ENCODE data around the gene DHX30.
"Not testable (repeated sequence)": the region's sequence is repeated elsewhere in the genome, so short reads cannot be mapped to it uniquely, and the experiment has no call there.

Gene DHX30

DNA sequence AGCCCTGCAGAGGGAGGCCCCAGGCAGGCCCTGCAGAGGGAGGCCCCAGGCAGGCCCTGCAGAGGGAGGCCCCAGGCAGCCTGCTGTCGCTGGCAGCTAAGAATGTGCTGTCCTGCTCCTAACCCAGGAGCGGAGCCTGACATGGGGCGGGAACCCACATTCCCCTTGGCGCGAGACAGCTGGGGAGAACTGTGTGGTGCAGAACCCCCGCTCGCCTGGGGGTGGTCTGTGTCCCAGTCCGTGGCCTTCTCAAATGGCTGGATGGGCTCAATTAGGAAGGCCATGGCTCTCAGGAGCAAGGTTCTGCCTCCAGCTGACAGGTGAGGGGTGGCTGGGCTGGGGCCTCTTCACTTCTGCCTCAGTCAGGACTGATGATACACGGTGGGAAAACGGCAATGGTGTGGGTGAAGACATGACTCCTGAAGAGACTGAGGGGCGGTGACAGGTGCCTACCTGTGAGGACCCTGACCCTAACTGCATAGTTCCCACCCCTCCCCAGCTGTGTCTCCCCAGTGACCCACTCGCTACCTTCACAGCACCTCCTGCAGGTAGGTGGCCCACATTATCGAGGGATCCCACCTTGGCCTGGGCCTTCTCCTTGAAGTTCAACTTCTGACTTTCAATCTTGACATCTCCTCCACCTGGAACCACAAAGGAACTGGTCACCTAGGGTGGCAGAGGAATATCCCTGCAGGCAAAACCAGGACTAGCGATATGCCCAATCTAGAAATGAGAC lies 52.0 kb downstream of the DHX30 start:
- no peak for DNase-seq

DNA sequence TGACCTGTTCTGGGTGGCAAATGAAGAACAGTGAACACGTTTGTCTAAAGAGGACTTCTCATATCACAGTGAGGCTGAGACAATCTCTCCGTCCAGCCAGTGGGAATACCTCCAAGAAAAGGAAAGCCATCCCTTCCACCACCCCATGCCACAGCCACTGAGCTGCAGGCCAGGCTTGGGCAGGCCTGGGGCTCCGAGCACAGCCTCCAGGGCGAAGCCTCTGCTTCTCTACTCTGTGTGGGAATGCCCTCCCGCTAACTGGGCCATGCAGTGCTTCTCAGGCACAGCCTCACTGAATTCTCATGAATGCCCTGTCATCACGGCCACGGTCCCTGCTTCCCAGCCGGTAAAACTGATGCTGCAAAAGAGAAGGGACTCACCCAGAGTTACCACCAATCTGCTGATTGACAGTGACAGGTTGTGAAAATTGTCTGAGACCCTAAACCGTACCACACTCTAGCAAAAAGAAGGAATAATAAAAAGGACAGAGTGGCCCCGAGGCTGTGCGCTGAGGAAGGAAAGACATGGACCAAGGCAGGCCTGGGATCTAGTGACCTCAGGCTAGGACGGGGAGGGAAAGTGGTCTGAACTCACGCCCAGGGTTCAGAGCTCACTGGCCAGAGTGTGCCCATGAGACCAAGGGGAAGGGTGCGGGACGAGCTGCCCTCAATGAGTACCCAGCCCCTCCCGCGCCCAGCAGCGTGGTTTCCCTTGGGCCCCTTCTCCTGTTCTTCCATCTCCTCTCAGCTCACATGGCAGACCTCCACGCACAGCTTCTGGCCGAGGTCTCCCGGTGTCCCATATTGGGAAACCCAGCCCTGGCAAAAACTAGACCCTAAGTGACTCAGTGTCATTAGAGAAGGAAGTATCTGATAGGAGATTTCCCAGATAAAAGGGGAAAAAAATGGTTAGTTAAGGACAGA lies 52.8 kb downstream of the DHX30 start:
- DNase-seq = no peak

DNA sequence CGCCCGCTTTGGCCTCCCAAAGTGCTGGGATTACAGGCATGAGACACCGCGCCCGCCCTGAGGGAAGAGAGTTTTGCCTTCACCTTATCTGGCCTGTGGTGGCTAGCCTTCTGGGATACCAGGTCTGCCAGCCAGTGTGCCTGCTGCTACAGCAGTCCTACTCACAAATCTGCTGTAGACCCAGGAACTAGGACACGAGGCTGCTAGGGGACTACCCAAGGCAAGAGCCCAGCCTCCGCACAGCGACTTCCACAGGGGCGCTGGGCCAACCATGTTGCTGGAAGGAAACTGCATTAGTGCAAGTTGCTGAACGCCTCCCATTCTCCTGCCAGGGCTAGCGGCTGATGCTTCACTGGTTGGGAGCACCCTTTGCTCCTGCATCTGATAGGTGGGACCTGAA lies 53.7 kb downstream of the DHX30 start:
- DNase-seq = no peak

DNA sequence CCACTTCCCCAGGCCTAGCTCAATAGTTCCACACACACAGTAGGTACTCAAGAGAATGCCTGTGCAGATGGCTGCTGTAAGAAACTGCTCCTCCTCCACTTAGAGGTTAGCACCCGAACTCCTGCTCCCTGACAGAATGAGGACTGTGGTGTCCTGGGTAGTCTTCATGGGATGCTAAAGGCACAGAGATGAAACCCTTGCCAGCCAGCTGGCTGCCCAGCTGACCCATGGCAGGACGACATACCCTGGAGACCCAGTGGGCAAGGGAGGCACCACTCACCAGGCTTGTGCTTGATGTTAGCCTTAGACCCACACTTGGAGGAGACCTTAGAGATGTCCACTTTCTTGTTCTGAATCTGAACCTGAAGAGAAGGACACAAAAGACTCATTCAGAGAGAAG lies 54.2 kb downstream of the DHX30 start:
- no peak for DNase-seq

DNA sequence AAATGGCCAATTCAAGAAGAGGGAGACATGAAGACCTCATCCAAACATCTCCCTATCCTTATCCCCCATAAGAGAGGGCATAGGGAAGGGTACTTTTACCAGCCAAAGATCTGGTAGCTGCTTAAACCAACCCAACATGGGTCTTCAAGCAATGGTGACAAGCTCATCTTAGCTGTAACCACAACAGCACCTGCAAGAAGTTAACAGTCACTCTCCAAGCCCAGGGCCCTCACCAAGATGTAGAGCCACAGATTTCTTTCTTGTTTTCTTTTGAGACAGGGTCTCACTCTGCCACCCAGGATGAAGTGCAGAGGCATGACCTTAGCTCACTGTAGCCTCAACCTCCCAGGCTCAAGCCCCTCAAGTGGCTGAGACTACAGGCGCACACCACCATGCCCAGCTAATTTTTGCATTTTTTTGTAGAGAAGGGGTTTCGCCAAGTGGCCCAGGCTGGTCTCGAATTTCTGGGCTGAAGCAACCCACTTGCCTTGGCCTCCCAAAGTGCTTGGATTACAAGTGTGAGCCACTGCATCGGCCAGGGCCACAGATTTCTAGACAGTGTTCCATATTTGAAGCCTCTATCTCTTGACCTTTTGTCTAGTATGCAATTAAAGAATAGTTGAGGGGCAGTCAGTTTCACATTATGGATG lies 57.1 kb downstream of the DHX30 start:
- DNase-seq = no peak

DNA sequence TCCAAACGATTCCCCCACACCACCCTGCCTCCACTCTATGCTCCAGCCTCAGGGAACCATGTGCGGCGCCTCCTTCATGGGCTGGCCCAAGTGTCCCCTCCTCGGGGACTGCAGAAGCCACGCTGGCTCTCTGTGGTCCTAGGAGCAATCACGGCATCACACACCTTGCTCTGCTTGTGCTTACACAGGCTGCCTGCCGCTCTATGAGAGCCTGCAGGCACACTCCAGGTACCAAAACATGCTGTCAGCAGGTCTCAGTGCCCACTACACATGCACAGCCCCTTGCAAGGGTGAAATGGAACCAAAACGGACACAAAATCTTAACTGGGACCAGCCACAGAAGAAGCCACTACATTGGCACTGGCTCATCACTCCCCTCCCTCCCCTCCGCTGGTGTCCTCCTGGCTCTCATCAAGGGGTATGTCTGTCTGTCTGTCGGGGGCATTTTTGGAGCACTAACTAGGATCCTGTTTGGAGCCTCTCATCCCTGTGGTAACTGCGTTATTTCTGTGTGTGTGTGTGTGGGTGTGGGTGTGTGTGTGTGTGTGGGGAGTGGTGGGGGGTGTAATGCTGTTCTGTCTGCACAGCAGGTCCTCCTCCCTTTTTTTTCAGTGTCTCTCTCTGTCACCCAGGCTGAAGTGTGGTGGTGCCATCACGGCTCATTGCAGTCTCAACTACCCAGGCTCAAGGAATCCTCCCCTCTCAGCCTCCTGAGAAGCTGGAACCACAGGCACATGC lies 60.6 kb downstream of the DHX30 start:
- DNase-seq = no peak

DNA sequence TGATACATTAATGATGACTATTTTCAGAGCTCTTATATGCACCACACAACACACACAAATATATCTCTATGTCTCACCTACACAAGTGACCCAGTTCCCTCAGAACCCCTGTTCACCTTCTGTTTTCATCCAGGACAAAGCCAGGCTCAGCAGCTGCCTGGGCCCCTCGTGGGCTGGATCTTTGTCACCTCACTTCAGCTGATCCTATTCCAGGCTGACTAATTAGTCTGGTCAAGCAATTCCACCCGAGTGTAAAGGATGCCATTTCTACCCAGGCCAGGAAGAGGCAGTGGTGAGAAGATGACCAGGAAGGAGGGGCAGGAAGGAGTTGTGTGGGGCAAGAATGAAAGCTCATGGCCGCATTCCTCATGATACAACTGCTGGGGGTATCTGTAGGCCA lies 62.3 kb downstream of the DHX30 start:
- no peak for DNase-seq

DNA sequence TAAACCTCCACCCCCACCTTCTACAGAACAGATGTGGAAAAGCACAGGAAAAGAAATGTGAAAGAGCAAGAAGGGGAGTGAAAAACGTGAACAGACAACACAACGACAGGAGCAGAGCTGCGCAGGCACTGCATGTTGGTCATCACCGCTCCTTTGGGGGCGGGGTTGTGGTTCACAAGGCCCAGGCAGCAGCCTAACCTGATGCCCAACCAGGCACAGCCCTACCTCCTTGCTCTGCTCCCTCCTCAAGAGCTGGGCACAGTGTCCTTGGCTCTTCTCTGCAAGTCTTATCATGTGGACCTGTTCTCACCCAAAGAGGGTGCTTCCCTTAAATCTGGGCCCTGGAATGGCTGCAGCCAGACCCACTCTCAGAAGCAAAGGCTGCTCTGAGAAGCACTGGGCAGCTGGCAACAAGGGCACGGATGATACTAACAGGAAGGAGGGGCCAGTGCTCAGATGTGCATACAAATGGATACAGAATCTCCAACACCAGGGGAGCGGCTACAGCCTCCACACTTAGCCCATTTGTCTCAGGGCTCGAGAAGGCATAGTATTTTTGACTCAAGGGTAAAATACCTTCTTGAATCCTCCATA lies 64.6 kb downstream of the DHX30 start:
- DNase-seq = no peak

DNA sequence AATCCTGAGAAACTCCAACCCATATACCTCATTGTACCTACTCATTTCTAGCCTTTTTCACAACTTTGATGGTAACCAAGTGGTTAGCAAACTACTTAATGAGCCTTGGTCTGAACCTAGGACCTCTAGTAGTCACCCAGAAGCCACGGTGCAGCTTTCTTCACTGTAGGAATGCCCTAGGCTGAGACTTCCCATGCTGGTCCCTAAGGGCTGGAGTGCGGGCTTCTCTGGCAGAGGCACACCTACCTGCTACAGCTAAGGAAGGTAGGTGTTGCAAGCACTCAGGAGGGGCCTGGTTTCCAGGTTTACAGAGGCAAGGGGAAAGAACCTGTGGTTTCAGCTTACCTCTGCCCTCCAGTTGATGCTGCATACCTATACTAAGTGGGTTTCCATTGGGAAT lies 65.4 kb downstream of the DHX30 start:
- no peak for DNase-seq

DNA sequence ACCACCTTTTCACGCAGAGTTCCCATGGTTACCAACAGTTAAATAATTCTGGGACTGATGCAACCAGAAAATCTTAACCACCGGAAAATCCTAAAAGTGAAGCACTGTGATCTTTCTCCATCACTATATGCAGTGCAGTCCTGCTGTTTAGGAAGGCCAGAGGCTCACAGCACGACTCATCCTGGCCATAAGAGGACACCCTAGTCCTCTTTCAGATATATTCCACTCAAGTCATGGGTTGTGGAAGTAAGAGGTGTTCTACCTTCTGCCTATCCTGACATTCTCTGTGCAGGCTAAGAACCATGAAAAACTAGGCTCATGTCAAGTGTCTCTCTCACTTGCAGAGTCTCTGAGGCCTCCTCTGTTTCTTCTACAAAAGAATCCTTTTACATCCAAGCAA lies 67.2 kb downstream of the DHX30 start:
- no peak for DNase-seq

DNA sequence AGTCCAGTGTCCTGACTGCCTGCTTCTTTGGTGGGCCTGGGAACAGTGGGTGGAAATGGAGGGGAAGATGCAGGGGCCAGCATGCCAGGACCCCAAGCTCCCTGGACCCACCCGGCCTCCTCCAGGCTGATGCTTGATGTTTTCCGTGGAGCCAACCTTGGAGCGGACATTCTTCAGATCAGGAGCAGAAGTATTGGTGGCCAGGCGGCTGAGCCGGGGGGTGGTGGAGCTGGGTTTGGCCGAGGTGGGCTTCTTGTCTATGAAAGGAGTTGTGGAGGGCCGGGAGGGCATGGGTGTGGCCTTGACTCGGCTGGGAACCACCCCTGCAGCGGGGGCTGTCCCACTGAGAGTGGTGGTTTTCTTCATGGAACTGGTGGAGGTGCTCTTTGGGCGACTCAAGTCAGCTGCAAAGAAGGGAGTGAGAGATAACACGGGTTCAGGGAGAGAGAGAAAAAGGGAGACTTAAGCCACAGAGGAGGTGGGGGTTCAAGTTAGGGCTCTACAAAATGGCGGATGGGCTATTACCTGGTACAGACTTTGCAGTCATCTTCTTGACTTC lies 67.8 kb downstream of the DHX30 start:
- DNase-seq = no peak

DNA sequence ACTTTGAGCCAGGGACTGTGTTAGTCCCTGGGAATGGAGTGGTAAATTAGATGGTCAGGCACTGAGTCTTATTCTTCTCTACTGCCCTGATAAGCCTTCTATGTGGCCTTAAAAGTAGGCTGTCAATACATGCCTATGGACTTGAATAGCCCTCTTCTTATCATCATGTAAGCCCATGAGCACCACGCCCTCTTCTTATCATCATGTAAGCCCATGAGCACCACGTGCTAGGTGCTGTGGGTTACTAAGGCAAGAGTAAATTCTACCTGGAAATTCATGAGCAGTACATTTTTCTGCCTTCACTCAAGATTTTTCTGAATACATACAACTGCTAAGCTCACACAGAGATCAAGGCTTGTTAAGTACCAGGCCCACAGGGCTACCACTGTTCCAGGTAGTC lies 68.5 kb downstream of the DHX30 start:
- DNase-seq = no peak

DNA sequence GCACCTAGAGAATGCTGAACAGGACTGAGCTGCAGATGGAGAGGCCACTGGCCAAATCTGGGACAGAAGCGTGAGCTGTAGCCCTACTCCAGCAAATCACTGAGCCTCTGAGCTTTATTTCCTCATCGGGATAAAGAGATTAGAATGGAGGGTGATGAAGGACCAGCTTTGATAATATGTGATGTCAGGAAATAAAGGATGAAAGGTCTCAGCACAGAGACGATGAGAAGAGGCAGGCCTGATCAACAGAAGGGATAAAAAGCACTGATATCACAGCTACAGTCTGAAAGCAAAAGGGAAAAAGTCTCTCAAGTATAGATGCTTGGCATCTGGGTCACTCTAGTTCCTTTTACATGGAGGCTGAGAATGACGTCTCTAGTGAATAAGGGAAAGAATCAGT lies 70.0 kb downstream of the DHX30 start:
- DNase-seq = no peak

DNA sequence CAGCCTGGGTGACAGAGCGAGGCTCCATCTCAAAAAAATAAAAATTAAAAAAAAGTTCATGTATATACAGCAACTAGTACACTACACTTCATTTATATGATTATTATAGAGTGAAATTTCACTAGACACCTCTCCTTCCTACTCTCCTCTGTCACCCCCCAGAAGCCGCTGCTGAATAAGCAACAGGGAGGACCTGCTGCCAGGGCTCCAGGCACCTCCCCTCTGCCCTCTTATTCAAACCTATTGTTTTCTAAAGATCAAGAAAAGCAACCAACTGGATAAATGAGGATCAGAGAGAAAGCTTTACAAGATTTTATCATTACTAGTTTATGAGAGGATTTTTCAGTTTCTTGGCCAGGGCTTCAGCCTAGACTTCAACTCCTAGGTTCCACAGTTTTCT lies 71.5 kb downstream of the DHX30 start:
- DNase-seq = no peak

DNA sequence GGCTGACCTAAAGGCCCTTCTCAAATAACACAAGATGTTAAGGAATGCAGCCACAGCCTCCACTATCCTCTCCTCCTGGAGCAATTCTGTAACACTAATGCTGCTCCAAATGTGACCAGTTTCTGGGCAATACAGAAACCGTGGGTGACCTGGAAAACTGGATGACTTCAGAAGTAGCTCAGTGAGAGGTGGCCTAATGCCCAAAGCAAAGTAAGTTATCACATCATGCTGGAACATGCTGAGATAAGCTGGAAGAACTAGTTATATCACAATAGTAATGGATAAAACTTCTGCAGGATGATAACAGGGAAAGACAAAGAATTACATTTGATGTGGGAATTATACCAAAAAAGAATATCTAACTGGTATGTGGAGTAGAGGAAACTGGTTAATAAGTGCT lies 72.0 kb downstream of the DHX30 start:
- DNase-seq = no peak

DNA sequence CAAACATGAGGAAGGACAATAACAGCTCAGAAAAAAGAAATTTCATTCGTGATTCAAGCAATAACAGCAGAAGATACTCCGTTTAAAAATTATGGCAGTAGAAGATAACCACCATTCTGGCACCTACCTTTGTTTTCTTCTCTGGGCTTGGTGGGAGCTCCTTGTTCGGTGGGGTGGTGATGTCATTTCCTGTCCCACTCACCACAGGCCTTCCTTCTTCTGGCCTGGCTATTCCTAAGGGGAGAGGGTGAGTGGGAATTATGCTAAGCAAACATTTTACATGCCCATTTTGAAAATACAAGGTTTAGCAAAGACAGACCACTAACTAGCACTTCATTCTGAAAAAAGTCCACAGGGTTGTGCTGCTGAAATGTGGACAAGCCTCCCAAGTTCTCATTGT lies 74.4 kb downstream of the DHX30 start:
- DNase-seq = no peak

DNA sequence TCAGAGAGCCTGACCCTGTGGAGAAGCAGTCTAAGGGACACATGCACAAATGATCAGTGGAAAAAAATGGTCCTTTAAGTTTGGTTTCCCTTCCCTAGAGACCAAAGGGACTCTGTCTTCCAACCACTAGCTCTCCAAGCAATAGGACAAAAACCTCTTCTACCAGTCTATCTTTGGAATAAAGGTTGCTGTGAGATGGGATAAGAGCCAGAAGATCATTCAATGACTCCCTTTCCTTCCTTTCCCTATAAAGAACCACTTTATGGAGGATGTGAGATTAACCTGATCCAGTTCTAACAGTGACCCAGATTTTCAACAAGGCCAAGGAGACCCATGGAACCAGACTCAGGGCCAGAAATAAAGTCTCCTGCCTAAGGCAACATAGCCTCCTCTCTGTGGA lies 74.8 kb downstream of the DHX30 start:
- DNase-seq = no peak

DNA sequence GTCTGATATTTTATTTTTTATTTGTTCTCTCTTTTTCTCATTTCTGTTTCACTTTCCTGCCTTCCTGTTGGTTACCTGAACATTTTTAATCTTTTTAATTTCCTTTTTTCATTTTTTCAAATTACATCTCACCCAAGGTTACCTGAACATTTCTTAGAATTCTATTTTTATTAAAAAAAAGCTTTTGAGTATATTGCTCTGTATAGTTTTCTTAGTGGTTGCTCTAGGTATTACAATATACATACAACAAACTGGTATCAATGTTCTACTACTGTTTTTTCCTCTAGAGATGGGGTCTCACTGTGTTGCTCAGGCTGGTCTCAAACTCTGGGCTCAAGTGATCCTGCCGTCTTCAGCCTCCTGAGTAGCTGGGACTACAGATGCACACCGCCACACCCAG lies 79.4 kb downstream of the DHX30 start:
- DNase-seq = no peak

DNA sequence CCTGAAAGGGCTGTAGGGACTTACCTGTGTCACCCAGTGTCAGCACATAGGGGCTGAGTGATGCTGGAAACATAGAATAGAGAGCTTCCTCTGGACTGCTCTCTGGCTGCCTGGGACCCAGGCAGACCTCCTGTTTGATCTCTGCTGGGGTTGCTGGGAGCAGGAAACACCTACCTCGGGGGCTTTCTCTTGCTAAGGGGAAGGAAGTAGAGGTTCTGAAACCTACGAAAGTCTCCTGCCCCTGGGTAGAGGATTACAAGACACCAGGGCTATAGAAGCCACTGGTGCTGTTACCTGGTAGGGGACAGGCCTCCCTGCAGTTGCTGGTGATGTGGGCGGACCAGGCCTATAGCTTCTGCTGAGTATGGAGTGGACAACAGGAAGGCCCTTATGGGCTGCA lies 81.7 kb downstream of the DHX30 start:
- no peak for DNase-seq

DNA sequence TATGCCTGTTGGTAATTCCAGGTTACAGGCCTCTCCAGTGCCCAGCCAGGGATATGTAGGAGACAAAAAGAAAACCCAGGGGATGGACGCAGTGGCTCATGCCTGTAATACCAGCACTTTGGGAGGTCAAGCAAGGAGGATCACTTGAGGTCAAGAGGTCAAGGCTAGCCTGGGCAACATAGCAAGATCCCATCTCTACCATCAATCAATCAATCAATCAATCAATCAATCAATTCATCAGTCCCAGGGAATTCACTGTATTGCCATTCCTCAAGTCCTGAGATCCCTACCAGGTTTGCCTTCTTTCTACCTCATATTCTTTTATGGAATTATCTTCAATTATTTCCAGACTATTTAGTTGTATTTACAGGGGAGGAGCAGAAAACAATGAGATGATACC lies 82.2 kb downstream of the DHX30 start:
- DNase-seq = no peak

DNA sequence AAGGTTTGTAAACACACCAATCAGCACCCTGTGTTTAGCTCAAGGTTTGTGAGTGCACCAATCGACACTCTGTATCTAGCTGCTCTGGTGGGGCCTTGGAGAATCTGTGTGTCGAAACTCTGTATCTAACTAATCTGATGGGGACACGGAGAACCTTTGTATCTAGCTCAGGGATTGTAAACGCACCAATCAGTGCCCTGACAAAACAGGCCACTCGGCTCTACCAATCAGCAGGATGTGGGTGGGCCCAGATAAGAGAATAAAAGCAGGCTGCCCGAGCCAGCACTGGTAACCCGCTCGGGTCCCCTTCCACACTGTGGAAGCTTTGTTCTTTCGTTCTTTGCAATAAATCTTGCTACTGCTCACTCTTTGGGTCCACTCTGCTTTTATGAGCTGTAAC lies 85.1 kb downstream of the DHX30 start:
- DNase-seq = not testable (repeated sequence)

DNA sequence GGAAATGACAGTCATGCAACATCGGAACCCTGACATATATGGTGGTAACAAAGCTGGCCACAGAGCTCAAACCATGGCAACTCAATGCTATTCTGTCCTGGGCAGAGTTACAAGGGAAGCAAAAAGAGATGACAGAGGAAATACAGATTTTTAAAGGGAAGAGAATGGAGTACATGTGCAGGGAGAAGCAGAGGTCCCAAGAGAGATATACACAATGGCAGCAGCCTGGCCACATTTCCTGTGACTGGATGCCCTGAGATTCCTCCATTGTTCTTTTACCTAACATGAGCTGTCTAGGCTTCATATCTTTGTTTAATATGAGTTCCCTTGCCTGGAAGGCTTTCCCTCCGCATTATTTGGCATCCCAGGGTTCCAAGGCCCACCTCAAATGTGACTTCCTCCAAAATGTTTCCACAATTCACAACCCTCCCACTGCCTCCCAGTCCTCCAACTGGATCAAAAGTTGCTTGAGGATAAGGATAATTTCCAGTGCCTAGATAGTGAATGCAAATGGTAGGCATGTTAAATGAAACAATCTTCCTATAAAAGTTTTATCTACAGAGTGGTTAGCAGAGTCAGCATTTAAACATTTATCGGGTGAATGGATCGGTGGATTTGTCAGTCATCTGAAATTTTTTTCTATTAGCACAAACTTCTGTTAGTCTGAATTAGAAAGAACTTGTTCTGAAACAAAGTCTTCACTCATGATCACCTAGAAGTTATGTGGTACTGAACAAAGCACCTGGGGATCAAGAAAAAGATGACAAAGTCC lies 86.2 kb downstream of the DHX30 start:
- no peak for DNase-seq
